Measurements from ENCODE around the gene CCDC190. TPM values are rescaled to one million over a fixed set of nuclear protein-coding genes. Genes with fewer than 3 reads are reported as not detected.

CCDC190 gene
- polyA plus RNA-seq, 1 of the 3 experiments (the other 2 are of a cell fraction) = 0.21 TPM

- no peak for TF ChIP-seq CHD2 (IDR thresholded peaks at IDR 0.05; ENCODE audit: low read length, partially characterized antibody)
- TF ChIP-seq MEF2A (IDR thresholded peaks at IDR 0.05; ENCODE audit: borderline replicate concordance, low read depth) = no peak
- no peak for TF ChIP-seq NRF1 (IDR thresholded peaks at IDR 0.05; ENCODE audit: low read depth, low read length)
- TF ChIP-seq FOXM1 (IDR thresholded peaks at IDR 0.05; ENCODE audit: low read depth) = no peak
Observed at GRCh38 chr1:162844153-162844552, 16.8 kb downstream of the CCDC190 start (continued).

- no peak overlapping the region for H3K9ac ChIP-seq
- no peak overlapping the region for H3K4me2 ChIP-seq
- H3K27ac ChIP-seq (ENCODE audit: low read depth in 2 of 2, low read length in 1 of 2) = no peak overlapping the region
- TF ChIP-seq USF2 (IDR thresholded peaks at IDR 0.05; ENCODE audit: borderline replicate concordance, low read depth, low read length) (no peak), FOXJ3 (CRISPR knock-in tag; IDR thresholded peaks at IDR 0.05) (no peak), EP300 (IDR thresholded peaks at IDR 0.05; ENCODE audit: borderline replicate concordance in 1 of 2, low read depth in 1 of 2, low read length in 1 of 2) (no peak), SMC3 (IDR thresholded peaks at IDR 0.05; ENCODE audit: low read depth, low read length) (no peak), GABPA (IDR thresholded peaks at IDR 0.05; ENCODE audit: low read depth) (no peak), YY1 (IDR thresholded peaks at IDR 0.05; ENCODE audit: low read depth) (no peak)
- H3K79me2 ChIP-seq (ENCODE audit: insufficient read depth) = no peaks in the 10 kb centered on the region
- peaks cover 10% of the 10 kb centered on the region; the same call in 1 of the 2 replicates for H3K9me3 ChIP-seq
- no peak for DNase-seq
- peaks cover 9 to 19% of the 10 kb centered on the region in 2 experiments; a peak in 3 of 4 replicates for H3K4me1 ChIP-seq (ENCODE audit: control insufficient read depth in 1 of 2, insufficient read depth in 2 of 2, low read depth in 1 of 2, low read length in 1 of 2)
- no peaks in the 10 kb centered on the region for H3K9me2 ChIP-seq
- no peak overlapping the region for H3K4me3 ChIP-seq (ENCODE audit: low read depth in 2 of 2, low read length in 1 of 2)
- POLR2A ChIA-PET = no interaction called here
- no peak overlapping the region for H2AFZ ChIP-seq (ENCODE audit: low read depth)
- H3F3A ChIP-seq (replicated peaks; ENCODE audit: insufficient read depth) = no peaks in the 10 kb centered on the region
- CTCF ChIA-PET = interaction anchor here (0.8 to 1.2 kb wide), 3 partner anchors 8 to 517 kb away, joined by 3 to 8 read pairs (median 3); no protein-coding TSS in a partner anchor
- no peaks in the 10 kb centered on the region for H4K20me1 ChIP-seq (ENCODE audit: insufficient read depth)
- H3K27me3 ChIP-seq (ENCODE audit: insufficient read depth) = no peaks in the 10 kb centered on the region
- H3K36me3 ChIP-seq (replicated peaks in 1 of 2; ENCODE audit: control insufficient read depth in 1 of 2, insufficient read depth in 2 of 2, low read length in 1 of 2) = no peaks in the 10 kb centered on the region
Observed at GRCh38 chr1:162840250-162840839, 20.6 kb downstream of the CCDC190 start.

- Histone ChIP-seq H3K4me3 (ENCODE audit: low read depth in 2 of 2, low read length in 1 of 2) (no peak overlapping the region), H3K4me1 (ENCODE audit: control insufficient read depth in 1 of 2, insufficient read depth in 2 of 2, low read depth in 1 of 2, low read length in 1 of 2) (peaks cover 0 to 7% of the 10 kb centered on the region in 2 experiments; a peak in 2 of 4 replicates), H3K9me3 (peaks cover 10% of the 10 kb centered on the region; the same call in 1 of the 2 replicates), H3K9me2 (no peaks in the 10 kb centered on the region), H3K36me3 (replicated peaks in 1 of 2; ENCODE audit: control insufficient read depth in 1 of 2, insufficient read depth in 2 of 2, low read length in 1 of 2) (no peaks in the 10 kb centered on the region), H3K27ac (ENCODE audit: low read depth in 2 of 2, low read length in 1 of 2) (no peak overlapping the region), H3F3A (replicated peaks; ENCODE audit: insufficient read depth) (no peaks in the 10 kb centered on the region), H4K20me1 (ENCODE audit: insufficient read depth) (no peaks in the 10 kb centered on the region), H3K79me2 (ENCODE audit: insufficient read depth) (no peaks in the 10 kb centered on the region), H3K27me3 (ENCODE audit: insufficient read depth) (no peaks in the 10 kb centered on the region), H3K4me2 (no peak overlapping the region), H2AFZ (ENCODE audit: low read depth) (no peak overlapping the region), H3K9ac (no peak overlapping the region)
- ChIA-PET POLR2A (no interaction called here), CTCF (no interaction called here)
- DNase-seq = no peak
- WGBS (ENCODE audit: low lambda C conversion rate) = 65% methylated on average over 4 of the region's 4 CpGs
- TF ChIP-seq TAF1 (IDR thresholded peaks at IDR 0.05; ENCODE audit: borderline replicate concordance, low read depth, low read length) (no peak), CHD2 (IDR thresholded peaks at IDR 0.05; ENCODE audit: low read length, partially characterized antibody) (no peak), REST (IDR thresholded peaks at IDR 0.05; ENCODE audit: low read depth, low read length) (no peak), GATA2 (CRISPR knock-in tag; IDR thresholded peaks at IDR 0.05) (no peak), GABPA (IDR thresholded peaks at IDR 0.05; ENCODE audit: low read depth) (no peak), IRF3 (IDR thresholded peaks at IDR 0.05; ENCODE audit: low read depth, low read length) (no peak), NFIC (IDR thresholded peaks at IDR 0.05; ENCODE audit: borderline replicate concordance) (no peak), USF2 (IDR thresholded peaks at IDR 0.05; ENCODE audit: borderline replicate concordance, low read depth, low read length) (no peak), MEF2A (IDR thresholded peaks at IDR 0.05; ENCODE audit: borderline replicate concordance, low read depth) (no peak), YY1 (IDR thresholded peaks at IDR 0.05; ENCODE audit: low read depth) (no peak), JUND (IDR thresholded peaks at IDR 0.05) (no peak), MXI1 (IDR thresholded peaks at IDR 0.05; ENCODE audit: low read depth, low read length) (no peak), TEAD4 (IDR thresholded peaks at IDR 0.05; ENCODE audit: borderline replicate concordance, insufficient read depth) (no peak), RFX5 (IDR thresholded peaks at IDR 0.05; ENCODE audit: low read length) (no peak)
Observed at GRCh38 chr1:162838863-162839262, 22.1 kb downstream of the CCDC190 start.

Data from SK-N-SH (cell line).